ENCODE results near the gene MFSD12.

GRCh38 chr19:3556978-3557460 lies 367 bp downstream of the MFSD12 start:
- TF ChIP-seq, protein P1, sequence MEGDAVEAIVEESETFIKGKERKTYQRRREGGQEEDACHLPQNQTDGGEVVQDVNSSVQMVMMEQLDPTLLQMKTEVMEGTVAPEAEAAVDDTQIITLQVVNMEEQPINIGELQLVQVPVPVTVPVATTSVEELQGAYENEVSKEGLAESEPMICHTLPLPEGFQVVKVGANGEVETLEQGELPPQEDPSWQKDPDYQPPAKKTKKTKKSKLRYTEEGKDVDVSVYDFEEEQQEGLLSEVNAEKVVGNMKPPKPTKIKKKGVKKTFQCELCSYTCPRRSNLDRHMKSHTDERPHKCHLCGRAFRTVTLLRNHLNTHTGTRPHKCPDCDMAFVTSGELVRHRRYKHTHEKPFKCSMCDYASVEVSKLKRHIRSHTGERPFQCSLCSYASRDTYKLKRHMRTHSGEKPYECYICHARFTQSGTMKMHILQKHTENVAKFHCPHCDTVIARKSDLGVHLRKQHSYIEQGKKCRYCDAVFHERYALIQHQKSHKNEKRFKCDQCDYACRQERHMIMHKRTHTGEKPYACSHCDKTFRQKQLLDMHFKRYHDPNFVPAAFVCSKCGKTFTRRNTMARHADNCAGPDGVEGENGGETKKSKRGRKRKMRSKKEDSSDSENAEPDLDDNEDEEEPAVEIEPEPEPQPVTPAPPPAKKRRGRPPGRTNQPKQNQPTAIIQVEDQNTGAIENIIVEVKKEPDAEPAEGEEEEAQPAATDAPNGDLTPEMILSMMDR (conservative IDR thresholded peaks at IDR 0.05): no peak
- peak; percentile 63; the same call in 1 of the 2 replicates for TF ChIP-seq ZFX (IDR thresholded peaks at IDR 0.05)
